ENCODE results near the gene IQCE.
"Not testable (repeated sequence)": the region's sequence is repeated elsewhere in the genome, so short reads cannot be mapped to it uniquely, and the experiment has no call there.

The IQCE gene

DNA sequence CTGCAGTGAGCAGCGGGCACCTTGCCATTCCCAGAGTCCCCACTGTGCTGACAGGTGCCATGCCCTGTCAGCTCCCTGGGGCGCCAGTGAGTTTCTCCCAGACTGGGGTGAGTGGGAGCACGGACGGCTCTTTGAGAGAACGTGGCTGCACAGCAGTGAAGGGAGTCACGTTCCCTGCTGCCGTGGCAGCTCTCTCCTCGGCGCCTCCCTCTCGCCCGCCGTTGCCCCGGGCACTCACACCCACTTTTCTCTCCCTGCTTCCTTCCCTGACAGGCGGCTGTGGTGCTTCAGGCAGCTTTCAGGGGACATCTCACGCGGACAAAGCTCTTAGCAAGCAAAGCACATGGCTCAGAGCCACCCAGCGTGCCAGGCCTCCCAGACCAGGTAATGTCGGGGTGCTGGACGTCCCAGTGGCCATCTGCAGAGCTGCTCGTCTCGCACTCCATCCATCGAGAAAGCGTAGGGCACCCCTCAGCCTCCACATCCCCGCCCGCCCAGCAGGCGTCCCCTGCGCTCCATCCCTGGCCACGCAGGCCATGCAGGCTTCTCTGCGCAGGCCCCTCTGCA lies 45.9 kb downstream of the IQCE start:
- no peak for DNase-seq

DNA sequence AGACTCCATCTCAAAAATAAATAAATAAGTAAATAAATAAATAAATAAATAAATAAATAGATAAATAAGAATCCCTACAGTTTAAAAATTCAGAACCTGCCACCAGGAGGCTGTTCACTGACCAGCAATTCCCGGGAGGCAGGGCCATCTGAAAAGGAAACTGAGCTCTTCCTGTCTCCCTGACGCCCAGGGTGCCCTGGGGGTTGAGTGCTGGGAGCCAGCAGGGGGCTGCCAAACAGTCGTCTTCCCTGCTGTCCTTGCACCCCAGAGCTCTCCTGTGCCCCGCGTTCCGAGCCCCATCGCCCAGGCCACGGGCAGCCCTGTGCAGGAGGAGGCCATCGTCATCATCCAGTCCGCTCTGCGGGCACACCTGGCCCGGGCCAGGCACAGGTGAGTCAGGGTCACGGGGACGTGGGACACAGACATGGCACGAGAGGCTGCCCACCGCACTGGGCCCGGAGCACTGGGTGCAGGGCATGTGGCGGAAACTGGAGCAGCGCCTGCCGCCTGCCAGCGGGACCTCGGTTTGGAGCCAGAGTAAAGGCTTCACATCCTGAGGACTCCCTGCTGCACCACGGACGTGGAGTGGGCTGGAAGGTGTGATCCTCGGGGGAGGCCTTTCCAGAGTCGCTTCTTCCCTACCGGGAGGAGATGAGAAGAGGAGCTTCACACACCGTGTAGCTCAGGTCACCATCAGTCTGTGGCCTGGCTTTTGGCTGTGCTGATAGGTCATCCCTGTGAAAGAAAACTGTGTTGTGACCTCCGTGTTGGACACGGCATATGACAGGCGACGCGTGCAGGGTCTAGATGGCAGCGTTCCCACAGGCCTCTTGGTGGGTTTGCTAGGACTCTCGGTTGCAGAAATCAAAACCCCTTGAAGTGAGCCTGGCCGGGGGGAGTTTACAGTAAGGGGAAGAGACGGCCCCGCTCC lies 47.1 kb downstream of the IQCE start:
- DNase-seq: no peak

DNA sequence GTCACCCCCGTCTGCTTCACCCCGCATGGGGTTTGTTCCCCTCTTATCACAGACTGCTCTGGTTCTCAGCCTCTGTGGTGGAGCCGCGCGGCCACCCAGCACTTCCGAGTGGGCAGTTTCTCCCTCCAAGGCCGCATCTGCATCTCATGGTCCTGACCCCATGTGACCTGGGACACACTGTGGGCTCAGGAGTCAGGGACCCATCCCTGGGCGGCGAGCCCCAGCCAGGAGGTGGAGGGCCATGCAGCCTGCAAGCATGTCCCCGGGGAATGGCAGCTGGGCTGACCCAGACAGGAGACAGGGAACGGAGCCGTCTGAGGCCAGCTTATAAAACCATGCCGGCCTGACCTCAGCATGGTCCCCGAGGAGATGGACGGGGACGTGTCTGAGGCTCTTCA lies 47.8 kb downstream of the IQCE start:
- no peak for DNase-seq

DNA sequence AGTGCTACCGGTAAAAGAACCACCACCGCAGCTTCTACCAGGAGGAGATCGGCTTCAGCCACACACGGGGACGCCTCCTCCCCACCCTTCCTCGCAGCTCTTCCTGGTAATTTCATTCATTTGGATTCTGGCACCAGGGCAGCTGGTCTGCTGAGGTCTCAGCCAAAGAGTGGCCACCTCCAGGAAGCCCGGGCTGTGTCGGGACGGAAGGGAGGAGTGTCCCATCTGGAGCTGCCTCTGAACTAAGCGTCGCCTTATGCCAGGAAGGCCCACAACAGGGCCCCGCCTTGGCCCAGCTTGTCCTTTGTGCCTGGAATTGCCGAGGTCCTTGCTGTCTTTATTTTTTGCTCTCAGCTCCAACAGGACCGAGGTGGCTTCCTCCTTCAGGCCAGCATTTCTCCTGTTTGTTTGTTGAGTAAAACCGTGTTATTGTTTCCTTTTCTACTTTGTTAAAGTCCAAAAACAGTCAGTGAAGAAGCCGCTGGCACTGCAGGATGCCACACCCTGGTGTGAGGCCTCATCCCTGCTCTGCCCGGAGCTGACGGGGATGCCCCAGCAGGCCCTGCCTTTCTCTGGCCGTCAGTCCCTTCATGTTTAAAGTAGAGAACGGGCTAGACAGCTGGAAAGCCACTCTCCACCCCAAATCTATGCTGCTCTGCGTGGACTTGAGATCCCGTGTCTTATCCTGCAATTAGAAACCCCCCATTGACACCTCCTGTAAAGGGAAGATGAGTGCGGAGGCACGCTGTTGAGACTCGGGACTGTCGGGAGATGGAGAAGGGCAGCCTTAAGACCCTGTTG lies 48.5 kb downstream of the IQCE start:
- no peak for DNase-seq

DNA sequence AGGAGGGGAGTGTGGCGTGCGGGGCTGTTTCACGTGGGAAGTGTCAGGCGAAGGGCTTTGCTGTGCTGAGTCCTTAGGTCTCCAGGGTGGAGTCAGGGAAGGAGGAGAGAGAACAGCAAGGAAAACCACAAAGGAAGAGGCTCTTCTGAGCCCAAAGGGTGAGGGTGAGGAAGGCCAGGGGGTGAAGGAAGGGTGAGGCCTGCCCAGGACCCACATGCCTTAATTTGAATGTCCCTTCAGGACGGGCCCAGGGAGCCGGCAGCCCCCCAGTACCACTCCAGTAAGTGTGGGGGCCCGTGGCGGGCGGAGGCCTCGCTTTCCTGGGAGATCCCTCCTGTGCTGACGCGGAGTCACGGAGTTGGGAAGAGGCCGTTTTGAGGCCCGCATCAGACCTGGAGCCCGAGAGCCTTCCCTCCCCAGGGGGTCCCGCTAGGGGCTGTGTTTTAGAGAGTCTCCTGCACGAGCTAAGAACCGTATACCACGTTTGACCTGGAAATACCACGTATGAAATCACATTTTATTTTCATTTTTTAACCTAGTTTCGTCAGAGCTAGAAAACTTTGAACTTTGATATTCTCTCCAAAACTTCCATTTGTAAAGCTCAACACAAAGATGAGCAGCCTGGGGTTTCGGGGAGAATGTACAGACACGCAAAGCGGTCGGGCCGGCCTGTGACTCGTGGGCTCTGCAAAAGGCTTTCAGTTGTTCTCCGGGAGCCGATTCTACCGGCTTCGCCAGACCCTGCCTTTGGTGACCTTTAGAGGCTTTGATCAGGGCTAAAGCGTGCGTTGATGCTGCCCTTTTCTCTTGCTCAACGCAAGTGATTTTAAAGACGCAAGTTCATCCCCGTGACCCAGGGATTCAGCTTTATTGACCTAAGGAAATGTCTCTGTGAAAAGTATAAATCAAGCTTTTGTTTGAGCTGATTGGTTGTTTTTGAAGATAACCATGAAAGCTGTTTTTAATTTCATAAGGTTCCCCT lies 49.4 kb downstream of the IQCE start:
- no peak for DNase-seq

DNA sequence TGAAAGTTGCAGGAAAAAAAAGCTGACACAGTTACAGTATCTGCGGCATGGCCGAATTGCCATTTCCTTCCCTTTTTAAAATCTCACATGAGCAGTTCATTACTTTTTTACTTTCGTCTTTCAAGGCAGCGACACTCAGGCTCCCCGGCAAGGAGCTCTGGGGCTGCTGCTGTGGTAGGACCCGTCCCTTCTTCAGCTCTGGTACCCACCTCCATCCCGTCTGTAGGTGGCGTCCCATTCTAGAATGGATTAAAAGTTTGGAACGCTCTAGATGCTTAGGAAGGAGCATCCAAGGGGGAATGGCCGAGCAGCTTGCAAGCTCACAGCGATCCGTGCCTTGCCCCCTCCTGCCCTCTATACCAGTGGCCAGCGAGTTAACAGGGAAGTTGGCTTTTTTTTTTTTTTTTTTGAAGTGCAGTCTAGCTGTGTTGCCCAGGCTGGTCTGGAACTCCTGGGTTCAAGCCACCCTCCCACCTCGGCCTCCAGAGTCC lies 50.2 kb downstream of the IQCE start:
- no peak for DNase-seq

DNA sequence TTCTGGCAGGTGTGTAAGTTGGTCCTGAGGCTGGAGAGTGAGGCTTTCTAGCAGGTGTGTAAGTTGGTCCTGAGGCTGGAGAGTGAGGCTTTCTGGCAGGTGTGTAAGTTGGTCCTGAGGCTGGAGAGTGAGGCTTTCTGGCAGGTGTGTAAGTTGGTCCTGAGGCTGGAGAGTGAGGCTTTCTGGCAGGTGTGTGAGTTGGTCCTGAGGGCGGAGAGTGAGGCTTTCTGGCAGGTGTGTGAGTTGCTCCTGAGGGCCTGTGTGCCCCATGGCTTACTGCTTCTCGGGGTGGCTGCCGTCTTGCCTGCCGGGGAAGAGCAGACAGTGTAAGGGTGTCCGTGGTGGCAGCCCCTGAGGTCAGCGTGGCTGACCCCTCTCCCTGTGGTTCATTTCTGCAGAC lies 50.9 kb downstream of the IQCE start:
- DNase-seq: not testable (repeated sequence)

DNA sequence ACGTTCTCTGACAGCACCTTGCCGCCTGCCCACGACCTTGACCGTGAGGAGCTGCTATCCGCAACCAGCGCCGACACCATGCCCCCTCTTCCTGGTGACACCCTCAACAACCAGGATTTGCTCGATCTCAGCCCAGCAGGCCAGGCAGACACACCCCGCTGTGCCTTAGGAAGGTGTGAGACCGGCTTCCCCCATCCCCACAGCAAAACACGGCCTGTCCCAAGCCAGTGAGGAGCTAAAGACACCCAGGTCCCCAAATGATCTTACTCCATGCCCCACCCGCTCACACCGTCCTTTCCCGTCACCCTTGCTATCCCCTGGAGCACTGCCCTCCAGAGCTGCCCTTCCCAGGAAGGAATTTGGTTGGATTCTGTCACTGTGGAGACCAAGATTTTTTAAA lies 51.7 kb downstream of the IQCE start:
- DNase-seq: no peak

DNA sequence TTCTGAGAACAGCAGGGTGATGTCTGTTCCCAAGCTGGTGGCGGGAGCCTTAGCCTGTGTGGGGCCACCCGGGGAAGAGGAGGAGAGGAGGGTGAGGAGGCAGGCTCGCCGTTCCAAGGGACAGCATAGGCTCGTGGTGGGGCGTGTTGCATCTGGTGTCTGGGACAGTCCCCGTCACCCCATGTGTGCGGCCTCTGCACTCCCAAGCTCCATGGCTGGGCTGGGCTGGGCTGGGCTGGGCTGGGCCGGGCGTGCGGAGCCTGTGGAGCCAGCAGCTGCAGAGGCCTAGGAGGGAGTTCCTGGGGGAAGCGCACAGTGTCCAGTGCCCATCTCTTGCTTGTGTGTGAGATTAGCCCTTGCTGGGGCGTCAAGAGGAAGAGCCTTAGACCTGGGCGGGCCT lies 52.1 kb downstream of the IQCE start:
- no peak for DNase-seq

DNA sequence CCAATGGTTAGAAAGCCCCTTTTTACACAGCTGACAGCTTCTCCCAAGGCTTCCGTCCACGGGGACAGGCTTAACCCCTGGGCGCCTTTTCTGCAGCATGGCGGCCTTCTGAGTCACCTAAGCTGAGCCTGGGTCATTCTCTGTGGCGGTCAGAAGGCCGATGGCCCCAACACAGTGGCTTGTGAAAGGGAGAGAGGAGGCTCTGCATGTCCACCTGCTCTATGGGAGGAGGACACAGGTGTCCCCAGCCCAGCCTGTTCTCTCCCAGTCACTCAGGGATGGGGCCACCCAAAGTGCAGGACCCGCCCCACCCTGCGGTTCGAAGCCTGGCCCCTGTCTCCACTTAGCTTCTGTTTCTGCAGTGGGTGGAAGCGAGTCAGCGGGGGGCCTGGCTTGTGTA lies 52.6 kb downstream of the IQCE start:
- no peak for DNase-seq

DNA sequence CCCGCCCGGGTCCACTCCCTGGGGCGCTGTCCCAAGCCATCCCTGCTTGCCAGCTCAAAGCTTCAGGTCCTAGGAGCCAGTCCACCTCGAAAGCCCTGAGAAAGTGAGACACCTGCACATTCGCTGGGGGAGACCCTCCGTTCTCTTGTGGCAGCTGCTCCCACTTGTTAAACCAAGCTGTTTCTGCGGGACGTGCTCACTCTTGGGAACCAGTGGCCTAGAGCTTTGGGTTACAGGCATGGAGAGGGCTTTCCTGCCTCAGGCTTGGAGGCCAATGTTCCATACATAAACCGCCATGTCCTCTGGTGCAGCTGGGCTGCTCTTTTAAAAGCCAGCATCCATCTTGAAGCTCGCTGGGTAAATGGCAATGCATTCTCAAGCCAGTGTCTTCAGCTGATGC lies 53.1 kb downstream of the IQCE start:
- DNase-seq: no peak

DNA sequence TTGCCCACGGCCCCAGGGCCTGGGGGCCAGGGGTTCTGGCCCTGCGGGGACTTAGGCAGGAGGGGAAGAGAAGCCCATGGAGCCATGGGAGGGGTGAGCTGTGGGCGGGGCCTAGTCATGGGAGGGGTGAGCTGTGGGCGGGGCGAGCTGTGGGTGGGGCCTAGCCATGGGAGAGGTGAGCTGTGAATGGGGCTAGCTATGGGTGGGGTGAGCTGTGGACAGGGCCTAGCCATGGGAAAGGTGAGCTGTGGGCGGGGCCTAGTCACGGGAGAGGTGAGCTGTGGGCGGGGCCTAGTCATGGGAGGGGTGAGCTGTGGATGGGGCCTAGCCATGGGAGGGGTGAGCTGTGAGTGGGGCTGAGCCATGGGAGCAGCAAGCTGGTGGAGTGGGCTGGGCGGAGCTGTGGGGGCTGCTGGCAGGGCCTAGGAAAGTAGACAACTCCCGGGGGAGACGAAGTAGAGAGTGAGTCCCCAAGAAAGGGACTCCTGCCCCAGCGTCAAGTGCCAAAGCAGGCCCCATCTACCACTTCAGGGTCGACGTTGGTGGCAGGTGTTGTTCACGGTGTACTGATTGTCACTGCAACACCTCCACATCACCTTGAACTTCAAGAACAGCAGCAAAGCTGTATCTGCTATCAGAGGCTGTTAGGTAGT lies 53.8 kb downstream of the IQCE start:
- DNase-seq: no peak

DNA sequence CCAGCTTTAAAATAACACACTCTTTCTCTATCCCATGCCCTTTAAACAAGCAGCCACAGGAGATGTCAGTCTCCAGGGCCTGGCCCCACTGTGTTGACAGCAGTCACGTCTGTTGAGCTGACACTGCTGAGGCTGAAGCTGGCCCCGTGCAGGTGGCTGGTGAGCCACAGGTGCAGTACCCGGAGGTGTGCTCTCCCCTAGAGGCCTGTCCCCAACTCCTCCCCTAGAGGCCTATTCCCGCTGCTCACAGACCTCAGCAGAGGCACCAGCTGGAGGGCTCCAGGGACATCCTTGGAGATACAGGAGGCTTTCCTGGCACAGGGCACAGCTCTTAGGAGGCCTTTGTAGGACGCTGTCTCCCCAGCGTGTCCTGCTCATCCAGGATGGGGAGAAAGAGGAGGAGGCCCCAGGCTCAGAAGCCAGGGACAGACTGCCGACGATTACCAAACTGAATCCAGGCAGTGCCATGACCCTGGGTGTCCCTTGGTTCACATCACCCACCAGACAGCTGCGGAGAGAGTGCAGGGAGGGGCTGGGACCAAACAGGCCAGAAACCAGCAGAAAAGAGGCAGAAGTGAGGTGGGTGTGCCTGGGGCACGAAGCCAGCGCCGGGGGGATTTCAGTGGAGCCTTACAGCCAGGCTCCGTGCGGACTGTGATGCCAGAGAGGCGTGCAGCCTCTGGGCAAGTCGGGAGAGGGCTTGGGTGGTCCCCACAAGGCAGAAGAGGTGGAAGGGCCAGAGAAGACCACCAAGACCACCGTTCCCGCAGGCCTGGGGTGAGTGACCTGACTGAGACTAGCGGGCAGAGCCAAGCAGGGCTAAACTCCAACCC lies 54.5 kb downstream of the IQCE start:
- no peak for DNase-seq

DNA sequence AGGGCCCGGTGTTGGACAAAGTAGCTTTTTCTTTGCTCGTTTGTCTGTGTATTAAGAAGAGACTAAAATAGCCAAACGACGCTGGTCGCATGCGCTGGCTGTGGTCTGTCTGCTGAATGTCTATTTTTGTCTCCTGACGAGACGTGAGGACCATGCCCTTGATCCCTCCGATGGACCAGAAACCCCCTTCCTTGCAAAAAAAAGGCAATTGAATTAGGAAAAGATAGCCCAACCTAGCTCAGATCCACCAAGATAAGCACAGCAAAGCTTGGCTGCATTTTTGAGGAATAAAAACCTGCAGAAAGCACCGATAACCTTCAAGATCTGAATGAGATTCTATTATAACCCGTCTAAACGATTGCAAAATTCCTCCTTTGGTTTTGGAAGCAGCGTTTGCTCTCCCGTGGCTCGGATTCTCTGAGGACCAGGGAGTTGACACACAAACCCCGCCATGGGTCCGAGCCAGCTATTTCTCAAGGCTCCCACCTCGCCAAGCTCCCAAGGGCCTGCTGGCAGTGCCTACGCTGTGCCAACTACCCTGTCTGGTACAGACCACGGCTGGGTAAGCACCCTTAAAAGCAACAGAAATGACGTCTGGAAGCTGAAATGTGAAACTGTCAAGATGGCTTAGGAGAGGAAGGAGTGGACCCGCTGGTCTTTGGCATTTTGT lies 55.3 kb downstream of the IQCE start:
- DNase-seq: peak in 1 of 2 donors; percentile 29

DNA sequence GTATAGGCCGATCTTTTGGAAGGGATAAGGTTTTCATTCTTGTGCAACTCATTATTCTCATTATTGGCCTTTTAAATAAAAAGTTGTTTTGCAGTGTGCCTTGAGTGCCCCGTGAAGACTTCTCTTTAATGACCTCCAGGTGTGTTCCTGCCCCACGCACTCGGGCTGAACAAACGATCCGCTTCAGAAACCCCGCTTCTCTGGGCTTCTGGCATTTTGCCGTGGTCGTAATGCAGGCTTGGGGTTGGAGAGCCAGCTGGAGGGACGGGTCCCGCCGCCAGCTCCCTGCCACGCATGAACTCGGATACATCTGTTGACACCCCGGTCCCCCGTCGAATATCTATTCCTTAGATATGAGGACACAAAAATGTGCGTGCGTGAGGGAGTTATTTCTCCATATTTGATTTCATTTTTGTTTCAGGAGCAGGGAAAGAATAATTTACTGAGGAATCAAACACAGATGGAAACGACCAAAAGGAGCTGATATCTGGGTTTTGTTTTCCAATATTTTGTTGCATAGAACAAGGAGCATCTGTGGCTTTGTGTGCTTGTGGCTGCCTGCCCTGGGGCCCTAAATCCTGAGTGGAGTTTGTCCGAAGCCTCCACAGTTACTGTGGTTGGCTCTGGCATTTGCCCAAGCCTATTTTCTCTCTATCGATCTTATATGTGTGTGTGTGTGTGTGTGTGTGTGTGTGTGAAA lies 56.0 kb downstream of the IQCE start:
- DNase-seq: no peak

DNA sequence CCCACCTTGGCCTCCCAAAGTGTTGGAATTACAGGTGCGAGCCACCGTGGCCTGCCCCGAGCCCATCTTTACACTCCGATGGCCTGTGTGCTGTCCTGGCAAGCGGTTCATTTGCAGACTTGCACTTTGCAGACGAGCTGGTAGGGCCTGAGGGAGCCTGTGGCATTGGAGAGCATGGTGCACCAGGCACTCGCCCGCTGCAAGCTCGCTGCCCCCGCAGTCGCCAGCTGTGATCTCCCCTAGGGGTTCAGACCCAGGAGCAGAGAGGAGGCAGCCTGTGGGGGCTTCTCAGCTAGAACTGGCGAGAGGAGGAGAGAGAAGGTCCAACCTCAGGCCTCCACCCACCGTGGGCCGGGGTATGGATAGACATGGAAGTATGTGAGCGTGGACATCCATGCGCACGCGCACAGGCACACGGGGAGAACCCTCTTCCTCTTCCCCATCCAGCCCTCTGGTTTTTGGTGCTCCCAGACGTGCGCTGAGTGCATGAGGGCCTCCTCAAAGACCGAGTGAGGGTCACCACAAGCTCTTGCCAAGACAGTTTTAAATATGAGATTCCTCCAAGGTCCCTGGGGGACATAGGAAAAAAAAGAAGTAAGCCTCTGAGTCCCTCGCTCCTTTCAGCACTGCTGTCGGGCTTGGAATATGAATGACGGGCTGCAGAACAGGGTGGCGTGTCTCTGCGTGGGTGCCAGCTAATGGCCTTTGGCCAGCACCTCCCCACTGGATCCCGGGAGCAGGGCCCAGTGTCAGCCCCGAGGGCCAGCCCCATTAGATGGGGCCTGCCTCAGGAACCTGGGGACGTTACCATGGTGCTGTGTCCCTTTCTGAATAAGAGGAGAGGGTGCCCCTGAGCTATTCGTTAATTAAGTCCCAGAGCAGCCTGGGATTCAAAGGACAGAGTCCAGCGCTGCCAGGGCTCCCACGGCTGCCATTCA lies 57.9 kb downstream of the IQCE start:
- peak; percentile 32 to 44 for DNase-seq

DNA sequence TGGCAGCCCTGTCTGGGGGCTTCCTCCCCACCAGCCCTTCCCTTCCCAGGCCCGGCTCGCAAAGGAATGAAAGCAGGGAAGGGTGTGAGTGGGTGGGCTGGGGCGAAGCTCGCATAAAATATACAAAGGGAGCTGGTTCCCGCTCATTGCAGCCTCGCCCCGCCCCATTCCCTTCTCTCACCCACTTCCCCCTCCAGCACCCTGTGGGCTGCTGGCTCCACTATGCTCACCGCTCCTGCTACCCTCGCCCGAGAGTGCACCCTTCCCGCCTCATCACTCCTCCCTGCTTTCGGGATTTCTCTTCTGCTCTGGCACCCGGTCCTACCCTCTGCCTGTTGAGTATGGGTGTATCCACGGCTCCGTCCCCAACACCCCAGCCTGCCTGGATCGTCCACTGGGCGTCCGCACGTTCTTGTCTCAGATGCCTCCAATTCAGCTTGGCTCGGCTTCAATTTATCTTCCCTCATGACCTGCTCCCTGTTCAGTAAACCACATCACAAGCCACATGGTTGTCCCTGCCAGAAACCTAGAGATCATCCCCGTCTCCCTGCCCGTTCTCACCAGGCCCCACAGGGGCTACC lies 58.6 kb downstream of the IQCE start:
- DNase-seq: no peak

DNA sequence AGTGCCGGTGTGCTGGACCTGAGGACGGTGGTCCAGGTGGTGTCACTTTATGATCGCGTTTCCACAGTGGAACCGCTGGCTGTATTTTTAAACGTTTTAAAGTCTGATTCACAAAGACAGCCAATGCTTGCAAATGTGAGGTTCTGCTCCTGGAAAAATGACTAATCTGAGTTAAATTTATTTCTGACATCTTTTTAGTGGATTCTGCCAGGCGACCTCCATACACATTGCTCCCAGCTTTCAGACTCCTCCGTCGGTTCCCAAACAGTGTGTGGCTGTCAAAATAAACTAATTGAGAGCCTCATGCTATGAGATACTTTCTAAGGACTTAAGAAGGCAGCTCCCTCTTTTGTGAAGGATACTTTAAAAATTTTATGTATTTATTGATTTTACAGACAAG lies 60.3 kb downstream of the IQCE start:
- no peak for DNase-seq
